Measurements from ENCODE around the gene LPIN3.

- TF ChIP-seq CTCF (IDR thresholded peaks at IDR 0.05; ENCODE audit: poor library complexity), result no peak
- no peak for TF ChIP-seq EZH2 (IDR thresholded peaks at IDR 0.05; ENCODE audit: borderline replicate concordance)
Observed at GRCh38 chr20:41359541-41360011, 19.0 kb downstream of the LPIN3 start.

All from hepatocyte (in vitro differentiated cells).